Dedifferentiated amniotic fluid mesenchymal stem cell (primary cell): Measurements from ENCODE around the gene SLC35G4.
"Not testable (repeated sequence)": the region's sequence is repeated elsewhere in the genome, so short reads cannot be mapped to it uniquely, and the experiment has no call there.

Source experiments
- DNase-seq: peaks from one replicate; pipeline ENCODE4 v3.0.0-alpha.2; 2016; ENCODE audit errors: extremely low spot score

SLC35G4 gene

DNA sequence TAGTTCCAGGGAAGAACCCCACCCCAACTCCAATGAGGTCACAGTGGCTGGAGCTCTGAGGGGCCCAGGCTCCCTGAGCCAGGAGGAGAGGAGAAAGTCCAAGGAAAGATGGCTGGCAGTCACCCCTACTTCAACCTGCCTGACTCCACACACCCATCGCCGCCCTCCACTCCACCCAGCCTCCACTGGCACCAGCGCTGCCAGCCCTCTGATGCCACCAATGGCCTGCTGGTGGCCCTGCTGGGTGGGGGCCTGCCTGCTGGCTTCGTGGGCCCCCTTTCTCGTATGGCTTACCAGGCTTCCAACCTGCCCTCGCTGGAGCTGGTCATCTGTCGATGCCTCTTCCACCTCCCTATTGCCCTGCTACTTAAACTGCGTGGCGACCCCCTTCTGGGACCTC is at the start of gene SLC35G4:
TSS of gene SLC35G4 (plus strand) at position 109 of the 400 bp plus-strand sequence. CDS start at position 109, 0 bp downstream.
- DNase-seq: not testable (repeated sequence)

DNA sequence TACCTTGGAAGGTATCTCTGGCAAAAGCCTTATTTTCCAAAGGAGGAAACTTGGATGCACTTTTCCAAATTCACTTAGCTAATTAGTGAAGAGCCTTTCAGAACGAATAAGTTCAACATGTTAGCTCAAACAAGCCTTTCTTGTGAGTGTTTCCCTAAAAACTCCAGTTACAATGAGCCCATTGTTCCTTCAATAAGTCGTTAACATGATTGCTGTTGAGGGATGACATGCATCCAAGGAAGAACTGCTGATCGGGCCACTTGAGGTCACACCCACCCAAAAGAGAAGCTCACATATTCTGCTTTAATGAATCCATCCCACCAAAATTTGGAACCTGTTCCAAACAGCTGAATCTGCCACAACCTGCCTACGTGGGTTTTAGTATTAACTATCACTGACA is 48.1 kb upstream of the SLC35G4 start:
- no peak for DNase-seq

DNA sequence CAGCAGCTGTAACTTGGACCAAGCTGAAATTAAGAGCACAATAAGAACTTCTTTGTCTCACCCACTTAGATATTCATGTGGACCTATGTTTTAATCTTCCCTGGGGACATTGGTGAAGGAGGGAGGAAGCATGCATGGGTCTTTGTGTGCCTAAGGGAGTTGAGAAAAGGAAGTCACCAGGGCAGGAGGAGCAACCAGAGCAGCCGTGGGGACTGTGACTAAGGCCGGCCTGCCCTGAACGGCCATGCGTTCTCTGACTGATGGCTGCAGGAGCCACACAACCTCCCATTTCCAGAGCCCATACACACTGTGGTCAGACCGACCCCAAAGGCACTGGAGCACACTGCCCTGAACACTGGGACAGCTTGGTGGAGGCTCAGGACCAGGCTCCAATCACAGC is 43.7 kb upstream of the SLC35G4 start:
- no peak for DNase-seq

DNA sequence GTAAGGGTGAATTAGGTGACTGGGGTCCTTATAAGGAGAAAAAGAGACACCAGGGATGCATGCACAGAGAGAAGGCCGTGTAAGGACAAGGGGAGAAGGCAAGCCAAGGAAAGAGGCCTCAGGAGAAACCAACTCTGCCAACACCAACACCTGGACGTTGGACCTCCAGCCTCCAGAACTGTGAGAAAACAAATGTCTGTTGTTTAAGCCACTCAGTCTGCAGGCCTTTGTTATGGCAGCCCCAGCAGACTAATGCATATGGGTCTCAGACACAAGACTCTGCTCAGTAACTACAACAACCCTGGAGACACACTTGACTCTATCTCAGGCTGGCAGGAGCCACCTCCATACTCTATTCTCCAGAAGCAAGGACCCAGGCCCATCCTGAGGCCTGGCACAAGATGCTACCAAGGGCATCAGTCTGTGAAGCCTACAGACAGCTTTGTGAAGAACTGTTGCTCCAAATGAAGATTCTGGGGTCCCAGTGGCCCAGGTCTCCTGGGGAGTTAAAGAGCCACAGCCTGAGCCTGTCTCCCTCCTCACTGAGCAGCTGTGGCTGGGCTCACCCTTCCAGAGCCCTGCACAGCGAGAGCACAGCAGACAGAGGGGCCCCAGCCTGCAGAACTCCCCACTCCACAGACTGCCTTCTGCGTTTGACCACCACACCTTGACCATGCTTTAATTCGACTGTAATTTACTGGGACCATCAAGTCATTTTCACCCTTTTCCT is 43.0 kb upstream of the SLC35G4 start:
- DNase-seq: no peak

DNA sequence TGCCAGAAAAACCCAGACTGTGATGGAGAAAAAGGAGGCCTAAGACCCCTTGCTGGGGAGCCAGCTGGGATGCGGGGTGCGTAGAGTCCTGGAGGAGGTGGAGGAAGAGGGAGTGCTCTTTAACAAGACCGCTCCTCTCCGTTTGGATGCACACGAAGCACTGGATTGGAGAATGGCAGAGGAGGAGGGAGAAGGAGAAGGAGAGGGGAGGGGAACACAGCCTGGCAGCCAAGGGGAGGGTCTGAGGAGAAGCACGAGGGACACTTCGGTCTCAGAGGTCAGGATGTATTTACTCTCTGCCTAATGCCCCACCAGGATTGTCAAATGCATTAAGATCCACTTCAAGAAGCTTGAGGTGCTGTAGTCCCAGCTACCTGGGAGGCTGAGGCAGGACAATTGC is 42.0 kb upstream of the SLC35G4 start:
- DNase-seq: no peak

DNA sequence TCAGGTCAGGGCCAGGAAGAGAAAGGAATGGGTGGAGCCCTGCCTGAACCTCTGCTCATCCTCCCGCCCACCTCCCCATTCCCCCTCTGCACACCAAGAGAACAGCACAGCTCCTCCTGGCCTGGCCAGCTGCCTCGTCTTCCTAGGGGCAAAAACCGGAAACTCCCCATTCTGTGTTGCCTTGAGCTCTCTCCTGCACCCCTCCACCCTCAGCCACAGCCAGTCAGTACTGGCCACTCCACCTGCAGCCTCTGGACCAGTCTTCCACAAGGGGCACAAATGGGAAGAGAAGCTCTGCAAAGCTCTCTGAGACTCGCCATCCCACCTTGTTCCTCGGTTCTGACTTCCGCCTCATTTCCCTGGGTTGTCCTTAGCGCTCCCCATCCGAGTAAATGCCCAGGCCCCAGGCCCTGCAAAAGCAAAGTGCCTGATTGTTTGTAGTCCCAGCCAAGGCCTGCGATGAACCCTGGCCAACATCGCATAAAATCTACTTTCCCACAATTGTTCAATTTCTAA is 39.3 kb upstream of the SLC35G4 start:
- DNase-seq: no peak

DNA sequence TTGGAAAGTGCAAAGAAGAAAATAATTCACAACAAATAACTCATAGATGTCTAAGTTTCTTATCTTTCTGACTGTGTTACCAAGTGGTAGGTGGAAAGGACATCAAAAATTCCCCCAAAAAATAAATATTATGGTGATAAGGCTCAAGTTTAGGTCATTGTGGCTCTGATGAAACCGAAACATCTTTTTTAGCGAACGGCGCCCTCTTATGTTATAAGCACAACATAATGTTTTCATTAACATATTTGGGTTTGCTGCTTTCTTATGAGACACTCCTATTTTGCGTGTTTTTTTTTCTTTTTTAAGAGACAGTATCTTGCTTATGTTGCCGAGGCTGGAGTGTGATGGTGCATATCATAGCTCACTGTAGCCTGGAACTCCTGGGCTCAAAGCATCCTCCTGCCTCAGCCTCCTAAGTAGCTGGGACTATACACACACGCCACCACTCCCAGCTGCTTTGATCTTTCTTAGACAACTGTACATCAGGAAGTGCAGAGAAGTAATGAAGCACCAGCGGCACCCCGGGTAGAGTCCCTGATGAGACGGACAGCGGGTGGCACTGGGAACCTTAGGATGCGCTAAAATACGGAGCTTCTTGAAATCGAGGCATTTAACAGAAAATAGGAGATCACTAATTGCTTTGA is 38.5 kb upstream of the SLC35G4 start:
- no peak for DNase-seq

DNA sequence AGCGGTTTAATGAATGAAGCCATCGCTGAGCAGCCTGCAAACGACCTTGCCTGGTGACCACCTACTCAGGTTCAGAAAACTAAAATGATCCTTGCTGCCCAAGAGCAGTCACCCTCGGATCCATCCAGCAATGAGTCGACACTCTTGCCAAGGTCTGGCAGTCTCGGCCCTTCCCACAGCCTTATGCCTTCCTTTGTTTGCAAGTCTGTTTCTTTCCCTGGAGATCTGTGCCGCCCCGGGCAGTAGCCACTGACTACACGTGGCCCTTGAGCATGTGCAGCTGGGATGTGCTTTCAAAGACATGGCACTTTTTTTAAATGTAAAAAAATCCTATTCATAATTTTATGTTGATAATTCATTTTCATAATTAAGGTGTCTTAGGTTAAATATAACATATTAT is 37.2 kb upstream of the SLC35G4 start:
- DNase-seq: no peak

DNA sequence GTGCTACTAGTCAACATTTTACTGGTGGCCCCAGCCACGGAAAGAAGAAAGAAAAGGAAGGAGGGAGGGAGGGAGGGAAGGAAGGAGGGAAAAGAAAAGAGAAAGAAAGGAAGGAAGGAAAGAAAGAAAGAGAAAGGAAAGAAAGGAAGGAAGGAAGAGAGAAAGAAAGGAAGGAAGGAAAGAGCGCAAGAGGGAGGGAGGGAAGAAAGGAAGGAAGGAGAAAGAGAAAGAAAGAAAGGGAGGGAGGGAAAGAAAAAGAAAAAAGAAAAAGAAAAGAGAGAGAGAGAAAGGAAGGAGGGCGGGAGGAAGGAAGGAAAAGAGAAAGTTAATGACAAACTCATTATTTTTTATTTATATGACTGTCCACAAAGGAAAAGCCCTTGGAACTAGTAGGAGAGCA is 34.9 kb upstream of the SLC35G4 start:
- DNase-seq: no peak

DNA sequence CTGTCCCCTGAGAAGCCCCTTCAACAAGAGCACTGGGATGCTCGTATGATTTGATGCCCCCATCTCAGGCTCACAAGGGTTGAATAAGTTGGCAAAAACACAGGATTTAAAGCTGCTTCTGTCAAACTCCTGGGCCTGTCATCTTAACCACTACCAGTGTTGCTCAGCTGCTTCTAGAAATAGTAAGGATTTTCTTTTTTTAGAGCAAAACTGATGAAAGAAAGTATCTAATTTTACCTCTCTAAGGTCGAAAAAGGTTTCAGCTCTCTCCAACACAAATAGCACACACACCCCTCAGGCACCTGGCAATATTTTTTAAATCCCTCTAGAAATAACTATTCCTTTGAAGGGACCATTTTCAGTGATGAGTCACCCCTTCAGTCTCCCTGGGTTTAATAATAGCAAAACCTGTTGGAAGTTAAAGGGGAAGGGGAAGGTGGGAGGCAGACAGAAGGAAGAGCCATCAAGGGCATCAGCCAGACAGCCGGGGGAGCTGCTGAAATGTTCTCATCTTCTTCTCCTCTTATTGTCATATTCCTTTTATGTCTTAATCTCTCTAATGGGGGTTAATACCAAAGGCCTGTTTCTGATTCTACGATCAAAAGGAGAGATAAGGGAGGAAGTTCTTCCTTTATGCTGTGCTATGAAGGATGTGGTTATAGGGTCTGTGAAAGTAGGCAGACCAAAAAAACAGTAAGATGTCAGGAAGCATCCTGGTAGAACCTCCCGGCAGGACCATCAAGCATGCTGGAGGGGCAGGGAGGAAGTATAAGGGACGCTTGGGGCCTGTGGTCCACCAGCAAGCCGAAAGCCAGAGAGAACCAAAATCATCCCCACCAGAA is 31.9 kb upstream of the SLC35G4 start:
- no peak for DNase-seq

DNA sequence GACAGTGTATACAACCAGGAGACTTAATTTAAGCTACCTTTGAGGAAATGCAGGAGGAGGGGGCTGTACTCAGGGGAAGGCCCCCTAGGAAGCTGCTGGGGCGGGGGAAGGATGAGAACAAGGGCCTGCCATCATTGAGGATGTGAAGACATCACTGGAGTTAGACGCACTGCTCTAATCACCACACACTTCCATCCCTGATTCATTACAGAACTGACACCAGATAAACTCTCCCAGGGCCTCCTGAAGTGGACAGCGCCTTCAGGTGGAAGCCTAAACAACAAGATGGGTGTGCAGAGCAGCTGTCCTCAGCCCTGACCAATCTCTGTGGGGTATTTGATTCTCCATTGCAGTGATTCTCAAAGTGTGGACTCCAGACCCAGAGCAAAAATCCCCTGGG is 30.6 kb upstream of the SLC35G4 start:
- no peak for DNase-seq

DNA sequence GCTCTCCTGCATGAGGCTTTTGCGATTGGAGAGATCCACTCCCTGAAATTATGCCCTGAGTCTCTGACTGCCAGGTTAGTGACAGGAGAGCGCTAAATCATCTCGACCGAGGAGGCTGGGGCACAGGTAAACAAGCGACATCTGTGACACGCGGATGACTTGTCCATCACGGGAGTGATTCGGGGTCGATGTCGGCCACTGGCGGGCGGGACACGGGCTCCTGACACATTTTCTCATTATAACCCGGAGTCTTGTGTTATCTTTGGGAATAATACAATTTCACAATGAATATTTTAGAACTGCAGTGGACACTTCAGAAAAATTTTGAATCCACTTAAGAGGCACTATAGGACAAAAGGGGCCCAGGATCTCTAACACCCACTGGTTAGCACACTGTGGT is 29.5 kb upstream of the SLC35G4 start:
- DNase-seq: no peak

DNA sequence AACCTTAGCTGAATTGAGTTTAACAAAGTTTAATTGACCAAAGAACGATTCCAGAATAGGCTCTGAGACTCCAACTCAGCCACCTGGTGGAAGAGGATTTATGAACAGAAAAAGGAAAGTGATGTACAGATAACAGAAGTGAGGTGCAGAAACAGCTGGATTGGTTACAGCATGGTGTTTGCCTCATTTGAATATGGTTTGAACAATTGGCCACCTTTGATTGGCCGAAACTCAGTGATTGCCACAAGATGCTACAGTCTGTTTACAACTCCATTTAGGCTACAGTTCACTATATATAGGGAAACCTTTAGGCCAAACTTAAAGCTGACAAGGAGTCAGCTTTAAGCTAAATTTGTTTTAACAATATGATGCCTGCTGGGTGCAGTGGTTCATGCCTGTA is 28.1 kb upstream of the SLC35G4 start:
- DNase-seq: no peak

DNA sequence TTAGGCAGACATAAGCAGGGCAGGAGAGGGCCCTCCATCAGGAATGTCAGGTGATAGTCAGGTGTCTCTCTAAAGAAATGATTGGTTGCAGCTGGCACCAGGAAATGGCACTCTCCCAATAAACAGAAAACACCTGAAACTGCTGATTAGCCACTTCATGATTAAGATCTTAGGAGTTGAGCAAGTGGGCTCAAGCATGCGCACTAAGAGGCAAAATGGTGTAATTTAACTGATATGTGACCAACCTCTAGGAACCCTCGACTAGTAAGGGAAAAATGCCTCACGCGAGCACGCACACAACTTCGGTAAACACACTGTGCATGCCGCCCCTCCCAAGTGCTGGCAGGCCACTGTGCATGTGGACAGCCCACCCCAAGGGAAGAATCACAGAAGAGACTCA is 23.8 kb upstream of the SLC35G4 start:
- DNase-seq: no peak

DNA sequence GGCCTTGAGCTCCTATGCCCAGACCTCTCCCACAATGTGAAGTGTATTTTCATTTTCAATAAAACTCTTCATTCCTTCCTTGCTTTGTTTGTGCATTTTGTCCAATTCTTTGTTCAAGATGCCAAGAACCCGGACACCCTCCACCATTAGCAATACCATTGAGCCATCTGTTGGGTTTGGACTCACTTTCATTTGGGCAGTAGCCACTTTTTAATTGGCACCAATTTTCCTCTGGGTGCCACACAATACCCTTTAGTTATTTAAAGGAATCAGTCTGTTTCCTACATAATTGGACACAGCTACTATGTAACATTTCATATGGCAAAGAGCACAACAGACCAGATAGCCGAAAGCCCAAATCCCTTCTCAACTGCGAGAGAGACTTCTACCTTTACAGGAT is 22.5 kb upstream of the SLC35G4 start:
- no peak for DNase-seq

DNA sequence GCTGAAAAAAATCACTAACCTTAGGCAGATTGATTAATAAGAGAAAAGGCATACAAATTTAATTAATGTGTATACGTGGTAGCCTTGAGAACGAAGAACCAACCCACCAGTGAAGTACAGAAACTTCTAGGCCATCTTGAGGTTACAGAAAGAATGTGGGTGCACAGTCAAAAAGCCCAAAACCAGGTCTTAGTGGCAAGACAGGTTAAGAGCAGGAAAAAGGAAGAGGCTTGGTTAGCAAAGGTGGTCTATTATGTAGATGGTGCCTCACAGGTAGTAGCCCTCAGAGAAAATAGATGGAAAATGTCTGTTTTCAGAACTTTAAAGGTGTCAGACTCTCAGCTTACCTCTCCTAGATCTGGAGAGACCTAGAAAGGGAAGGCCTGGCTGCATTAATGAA is 22.0 kb upstream of the SLC35G4 start:
- DNase-seq: no peak

DNA sequence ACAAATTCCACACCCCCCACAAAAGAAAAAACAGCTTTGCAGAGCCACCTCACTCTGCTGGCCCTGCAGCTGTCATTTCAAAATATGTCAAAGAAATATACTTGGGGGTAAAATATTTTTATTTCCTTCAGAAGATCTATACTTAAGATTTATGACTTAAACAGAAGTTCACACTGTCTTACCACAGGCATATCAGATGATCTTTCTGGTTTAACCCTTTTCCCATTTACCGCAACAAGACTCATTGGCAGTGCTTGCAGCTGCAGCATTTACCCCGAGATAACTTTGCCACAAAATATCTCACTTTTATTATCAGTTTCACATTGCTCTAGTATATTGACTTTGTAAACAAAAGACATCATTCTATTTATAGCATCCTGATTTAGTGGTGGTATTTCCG is 21.6 kb upstream of the SLC35G4 start:
- DNase-seq: no peak

DNA sequence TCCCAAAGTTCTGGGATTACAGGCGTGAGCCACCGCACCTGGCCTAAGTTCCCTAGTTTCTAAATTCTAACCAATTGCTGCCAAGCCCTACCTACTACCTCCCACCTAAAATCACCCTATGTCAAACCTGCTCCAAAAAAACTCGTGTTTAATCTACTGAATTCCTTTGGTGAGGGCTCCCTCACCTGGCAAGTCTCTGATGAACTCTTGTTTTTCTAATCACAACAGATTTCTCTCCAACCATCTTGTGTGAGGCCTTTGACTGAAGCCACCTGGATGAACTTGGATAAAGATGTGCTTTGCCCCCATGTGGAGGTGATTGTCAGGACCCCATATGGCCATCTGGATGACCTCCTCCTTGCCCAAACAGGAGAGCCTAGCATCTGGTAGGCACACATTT is 17.4 kb upstream of the SLC35G4 start:
- no peak for DNase-seq

DNA sequence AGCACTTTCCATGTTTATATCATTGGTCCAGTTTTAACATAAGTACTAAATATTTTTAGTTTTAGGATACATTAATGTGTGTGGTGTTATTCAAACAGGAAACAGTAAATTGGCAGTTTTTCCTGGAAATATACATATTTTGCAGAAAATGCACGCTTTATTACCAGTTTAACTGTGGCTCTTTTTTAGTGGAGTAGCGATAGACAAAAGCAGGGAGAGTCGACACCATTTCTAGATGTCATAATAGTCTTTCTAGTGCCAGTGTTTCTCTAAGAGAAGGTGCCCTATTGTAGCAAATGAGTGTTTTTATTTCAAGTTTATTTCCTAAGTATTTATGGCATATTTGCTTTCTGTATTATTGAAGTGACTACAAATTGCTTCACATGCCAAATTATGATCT is 9.1 kb upstream of the SLC35G4 start:
- no peak for DNase-seq

DNA sequence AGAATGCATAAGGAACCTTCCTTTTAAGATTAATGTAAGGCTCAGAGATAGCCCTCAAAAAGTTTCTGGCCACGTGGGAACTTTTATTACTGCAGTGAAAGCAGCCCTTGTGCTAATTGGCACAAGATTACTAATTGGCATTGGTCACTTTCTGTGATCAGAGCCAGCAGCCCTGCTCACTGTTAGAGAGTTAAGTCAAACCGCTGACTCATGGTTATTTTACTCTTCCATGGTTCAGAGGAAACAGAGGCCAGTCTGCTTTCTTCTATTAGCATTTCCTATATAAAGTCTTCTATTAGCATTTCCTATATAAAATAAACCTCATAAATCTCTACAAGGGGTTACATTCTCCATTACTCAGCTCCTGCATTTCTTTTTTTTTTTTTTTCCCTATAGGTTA is 1.5 kb upstream of the SLC35G4 start:
- no peak for DNase-seq

DNA sequence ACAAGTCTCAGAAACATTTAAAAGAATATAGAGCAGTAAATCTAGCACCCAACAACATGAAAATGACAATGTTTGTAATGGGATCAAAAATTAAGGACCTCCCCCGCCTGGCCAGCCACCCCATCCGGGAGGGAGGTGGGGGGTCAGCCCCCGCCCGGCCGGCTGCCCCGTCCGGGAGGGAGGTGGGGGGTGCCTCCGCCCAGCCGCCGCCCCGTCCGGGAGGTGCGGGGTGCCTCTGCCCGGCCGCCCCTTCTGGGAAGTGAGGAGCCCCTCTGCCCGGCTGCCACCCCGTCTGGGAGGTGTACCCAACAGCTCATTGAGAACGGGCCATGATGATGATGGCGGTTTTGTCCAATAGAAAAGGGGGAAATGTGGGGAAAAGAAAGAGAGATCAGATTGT is 778 bp upstream of the SLC35G4 start:
- not testable (repeated sequence) for DNase-seq

DNA sequence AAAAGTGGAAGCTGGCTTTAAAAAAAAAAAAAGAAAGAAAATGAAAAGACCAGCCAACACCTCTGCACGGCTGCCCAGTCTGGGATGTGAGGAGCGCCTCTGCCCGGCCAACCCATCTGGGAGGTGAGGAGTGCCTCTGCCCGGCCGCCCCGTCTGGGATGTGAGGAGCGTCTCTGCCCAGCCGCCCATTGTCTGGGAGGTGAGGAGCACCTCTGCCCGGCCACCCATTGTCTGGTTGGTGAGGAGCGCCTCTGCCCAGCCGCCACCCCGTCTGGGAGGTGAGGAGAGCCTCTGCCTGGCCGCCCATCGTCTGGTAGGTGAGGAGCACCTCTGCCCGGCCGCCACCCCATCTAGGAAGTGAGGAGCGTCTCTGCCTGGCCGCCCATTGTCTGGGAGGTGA is 3.7 kb downstream of the SLC35G4 start:
- not testable (repeated sequence) for DNase-seq

DNA sequence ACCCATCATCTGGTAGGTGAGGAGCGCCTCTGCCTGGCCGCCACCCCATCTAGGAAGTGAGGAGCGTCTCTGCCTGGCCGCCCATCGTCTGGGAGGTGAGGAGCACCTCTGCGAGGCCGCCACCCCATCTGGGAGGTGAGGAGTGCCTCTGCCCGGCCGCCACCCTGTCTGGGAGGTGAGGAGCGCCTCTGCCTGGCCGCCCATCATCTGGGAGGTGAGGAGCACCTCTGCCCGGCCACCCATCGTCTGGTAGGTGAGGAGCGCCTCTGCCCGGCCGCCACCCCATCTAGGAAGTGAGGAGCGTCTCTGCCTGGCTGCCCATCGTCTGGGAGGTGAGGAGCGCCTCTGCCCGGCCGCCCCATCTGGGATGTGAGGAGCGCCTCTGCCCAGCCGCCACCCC is 4.2 kb downstream of the SLC35G4 start:
- DNase-seq: not testable (repeated sequence)
